Limb (tissue), 2 donors: ENCODE measurements around the gene BEND3.
"Not testable (repeated sequence)": the region's sequence is repeated elsewhere in the genome, so short reads cannot be mapped to it uniquely, and the experiment has no call there.

Source experiments
- DNase-seq, 2 donors: peaks; one replicate each; pipeline ENCODE4 v3.0.0-alpha.2; 2016; ENCODE audit errors: extremely low spot score in 2 of 2

BEND3 gene

DNA sequence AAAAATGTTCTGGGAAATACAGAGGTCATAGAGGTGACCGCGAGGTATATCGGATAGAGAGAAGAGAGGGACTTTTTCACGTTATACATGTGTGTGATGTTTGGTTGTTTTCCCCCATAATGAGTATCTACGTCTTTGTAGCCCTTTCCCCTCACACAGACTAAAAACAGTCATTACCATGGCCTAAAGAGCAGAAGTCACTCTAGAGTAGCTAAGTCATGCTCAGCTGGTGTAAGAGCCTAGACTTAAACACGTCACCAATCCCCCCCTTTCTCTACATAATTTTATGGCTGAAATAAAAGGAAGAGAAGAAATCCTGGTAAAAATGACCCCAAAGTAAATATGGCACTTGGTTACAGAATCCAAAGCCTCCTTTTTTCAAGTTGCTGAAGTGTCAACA, 6.0 kb upstream of the BEND3 start:
- no peak for DNase-seq

DNA sequence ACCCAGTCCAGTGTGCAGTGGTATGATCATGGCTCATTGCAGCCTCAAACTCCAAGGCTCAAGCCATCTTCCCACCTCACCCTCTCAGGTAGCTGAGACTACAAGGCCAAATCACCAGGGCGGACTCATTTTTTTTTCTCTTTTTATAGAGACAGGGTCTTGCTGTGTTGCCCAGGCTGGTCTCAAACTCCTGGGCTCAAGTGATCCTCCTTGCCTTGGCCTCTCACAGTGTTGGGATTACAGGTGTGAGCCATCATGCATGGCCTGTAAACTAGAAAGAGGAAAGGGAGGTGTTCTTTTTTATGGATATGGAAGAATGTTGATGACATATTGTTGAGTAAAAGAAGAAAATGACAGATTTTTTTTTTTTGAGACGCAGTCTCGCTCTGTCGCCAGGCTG, 5.1 kb upstream of the BEND3 start:
- DNase-seq, result no peak

DNA sequence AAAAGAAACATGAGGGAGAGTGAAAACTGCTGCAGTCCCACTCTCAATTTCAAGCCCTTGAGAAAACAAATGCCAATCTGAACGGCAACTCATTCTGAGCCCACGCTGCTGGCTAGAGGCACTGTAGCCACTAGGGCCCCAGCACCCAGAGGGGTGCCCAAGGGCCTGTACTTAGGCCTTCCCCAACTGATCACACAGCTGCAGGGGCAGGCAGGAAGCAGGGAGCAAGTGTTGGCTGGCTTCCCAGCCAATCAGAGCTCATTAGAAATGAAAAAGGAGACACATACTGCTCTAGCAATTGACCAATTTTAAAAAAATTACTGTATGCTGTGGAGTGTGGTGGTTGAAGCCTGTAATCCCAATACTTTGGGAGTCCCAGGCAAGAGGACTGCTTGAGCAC, 3.7 kb upstream of the BEND3 start:
- DNase-seq, result no peak

DNA sequence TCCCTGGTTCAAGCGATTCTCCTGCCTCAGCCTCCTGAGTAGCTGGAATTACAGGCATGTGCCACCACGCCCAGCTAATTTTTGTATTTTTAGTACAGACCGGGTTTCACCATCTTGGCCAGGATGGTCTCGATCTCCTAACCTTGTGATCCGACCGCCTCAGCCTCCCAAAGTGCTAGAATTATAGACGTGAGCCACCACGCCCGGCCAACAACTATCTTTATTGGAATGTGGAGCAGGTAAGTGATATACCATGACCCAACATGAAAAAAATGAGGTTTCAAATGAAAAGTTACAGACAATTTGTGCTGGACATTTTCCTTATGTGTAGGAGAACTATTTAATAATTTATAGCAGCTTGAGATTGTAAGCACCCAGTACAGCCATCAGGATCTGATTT, 3.2 kb upstream of the BEND3 start:
- DNase-seq, result not testable (repeated sequence)

DNA sequence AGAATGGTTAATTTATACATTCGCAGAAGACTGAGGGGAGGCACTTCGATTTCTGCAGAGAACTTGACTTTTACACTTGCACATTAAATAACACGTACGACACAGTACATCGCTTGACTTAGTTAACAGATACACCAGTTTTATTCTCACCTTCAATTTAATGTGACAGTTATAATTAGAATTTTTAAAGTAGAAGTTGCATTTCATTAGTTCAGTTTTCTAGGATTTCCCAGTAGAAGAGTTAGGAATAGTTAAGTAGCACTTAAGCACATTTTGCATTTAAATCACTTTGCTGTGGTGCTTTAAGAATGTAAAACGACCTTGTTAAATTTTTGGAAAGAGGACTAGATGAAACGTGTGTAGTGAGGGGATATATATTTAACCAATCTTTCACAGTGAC, 1.6 kb upstream of the BEND3 start:
- DNase-seq, result no peak

DNA sequence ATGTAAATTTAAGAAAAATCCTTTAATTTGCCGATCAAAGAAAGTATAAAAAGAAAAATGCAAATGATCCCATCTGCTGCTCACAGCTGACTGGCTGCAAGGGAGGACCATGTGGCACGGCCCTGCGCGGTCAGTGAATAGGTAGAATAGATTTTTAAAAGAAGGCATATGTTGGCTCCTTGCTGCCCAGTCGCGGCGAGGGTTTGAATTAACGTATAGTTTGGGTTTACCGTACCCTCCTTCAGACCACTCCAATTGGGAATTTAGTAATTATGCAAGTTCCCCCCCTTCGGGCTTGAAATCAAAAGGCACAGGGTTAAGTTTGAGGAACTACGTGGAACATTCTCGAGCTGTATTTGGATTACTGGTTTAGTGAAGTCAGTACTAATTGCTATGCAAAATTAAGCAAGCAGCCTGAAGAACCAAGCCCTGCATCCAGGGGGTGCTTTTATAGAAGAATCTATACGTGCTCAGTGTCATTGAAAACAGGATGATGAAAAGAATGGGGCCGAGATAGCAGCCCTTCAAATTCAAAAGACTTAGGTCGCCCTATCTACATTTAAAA, 1.1 kb upstream of the BEND3 start:
- DNase-seq, result peak; percentile 27 to 43

DNA sequence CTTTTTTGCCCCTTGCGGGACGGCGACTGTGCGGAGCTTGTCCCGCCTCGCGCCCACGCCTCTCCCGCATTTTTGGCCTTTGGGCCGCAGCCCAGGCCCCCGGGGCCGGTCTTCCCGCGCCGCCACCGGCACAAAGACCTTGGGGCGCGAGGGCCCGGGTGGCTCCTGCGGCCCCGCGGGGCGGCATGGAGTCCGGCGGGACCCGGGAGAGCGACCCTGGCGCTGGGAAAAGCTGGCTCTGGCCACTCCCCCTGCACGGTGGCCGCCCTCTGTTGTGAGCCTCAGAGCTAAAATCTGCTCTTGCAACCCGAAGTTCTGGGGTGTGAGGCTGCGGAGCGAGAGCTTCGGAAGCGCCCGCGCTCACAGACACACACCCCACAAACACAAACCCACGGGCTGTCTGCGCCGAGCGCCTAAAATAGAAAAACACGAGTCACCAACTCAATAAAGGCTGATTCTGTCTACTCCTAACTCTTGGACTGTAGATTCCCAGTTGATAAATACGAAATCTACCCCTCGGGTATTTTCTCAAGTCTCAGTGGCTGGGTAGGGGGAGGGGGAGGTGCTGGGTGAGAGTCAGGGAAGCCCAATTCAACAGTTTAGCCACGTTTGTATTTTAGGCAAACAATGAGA, 496 bp upstream of the BEND3 start:
- peak; percentile 43 to 77 for DNase-seq

DNA sequence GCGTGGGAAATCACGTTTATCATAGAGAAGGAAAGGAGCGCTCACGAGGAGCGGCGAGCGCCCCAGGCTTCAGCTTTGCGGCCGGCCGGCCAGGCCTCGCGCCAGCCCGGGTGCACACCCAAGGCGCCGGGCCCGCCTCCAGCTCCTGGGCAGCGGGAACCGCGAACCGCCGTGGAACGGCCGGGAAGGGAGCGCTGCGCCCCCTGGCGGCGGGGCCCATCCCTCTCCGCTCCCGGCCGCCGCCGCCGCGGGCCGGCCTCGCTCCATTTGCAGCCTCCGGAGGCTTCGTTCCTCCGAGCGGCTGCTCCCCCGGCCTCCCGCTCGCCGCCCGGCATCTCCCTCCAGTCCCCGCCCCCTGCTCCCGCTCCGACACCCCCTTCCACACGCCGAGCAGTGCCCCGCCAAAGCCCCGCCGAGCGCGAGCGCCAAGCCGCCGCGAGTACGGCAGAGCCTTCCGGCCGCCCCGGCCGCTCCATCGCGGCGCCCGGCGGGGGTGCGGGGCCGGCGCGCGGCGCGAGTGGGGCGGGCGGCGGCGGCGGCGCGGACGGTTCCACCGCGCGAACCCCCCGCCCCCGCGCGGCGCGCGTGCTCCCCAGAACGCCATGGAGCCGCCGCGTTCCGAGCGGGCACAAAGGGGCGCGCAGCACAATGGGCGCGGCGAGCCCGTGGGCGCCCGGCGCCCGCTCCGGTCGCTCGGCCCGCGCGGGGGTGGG, 946 bp downstream of the BEND3 start:
- peak; percentile 86 to 91 for DNase-seq

DNA sequence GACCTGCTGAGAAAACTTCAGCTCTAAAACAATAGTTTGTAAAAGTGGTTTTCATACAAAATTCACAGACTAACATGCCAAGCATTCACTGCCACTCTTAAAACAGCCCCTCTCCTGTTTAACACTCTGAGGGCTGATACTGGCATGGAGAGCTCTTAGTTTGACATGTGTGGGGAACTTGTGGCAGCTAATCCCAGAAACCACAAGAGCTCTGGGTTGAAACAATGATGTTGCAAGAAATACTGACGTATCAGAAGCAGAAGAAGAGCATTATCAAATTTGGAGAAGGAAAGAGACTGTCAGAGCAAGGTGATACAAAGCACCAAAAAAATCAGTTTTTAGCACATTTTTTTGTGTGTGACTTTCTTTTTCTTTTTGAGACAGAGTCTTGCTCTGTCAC, 5.1 kb downstream of the BEND3 start:
- DNase-seq, result no peak

DNA sequence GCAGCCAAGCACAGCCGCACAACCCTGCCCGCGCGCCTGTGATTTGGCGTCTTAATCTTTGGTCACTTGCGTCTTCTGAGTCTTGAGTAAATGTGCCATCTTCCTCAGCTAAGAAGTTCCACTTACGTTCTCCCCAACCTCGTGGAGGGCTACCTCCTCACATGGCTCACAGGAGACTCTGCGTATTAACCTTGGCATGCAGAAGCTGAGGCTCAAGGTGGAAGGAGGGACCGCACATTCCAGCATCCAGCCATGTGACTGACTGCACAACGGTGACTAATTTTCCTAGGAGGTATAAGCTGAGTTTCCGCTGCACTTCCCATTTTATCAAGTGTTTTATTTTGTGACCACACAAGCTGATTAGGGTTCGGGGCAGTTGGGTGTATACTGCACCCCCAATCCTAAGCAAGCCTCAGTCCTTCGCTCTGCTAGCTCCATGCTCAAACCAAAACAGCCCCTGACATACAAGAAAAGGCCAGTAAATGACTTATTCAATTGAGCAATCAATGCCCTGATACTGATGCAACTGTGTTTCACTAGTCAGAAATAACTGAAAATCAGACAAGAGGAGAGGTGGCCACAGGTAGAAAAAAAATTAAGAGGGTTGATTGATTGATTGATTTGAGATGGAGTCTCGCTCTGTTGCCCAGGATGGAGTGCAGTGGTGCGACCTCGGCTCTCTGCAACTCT, 7.0 kb downstream of the BEND3 start:
- no peak for DNase-seq

DNA sequence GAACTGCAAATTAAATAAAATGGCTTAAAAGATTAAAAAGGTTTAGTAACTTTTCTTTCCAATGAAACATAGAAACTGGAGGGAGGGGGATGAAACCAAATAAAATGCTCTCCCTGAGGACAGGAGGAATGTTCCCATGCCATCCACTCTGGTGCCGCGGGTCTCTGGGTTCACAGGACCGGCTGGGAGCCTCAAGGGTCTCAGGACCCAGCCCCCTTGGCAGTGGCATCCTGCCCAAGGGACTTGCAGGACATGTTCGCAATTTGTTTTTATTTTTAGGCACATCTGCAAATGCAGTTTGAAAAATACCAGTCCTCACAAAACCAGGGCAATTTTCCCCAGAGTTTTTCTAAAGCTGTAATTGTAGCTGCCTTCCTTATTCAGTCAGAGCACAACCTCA, 7.5 kb downstream of the BEND3 start:
- DNase-seq, result no peak

DNA sequence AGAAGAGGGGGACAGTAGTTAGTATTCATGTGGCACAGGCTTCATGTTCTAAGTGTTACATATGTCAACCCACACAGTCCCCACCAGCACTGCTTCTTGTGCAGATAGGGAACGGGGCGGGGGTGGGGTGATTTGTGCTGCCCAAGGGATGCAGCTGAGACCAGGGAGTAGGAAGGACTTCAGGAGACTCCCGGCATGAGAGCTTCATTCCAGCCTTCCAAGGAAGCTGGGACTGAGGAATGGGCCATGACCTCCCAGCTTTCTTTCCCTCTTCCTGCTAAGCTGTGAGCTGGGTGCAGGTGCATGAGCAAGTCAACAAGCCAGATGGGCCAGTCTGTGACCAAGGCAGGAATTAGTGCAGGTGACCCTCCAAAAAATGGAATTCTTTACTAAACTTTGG, 9.2 kb downstream of the BEND3 start:
- no peak for DNase-seq

DNA sequence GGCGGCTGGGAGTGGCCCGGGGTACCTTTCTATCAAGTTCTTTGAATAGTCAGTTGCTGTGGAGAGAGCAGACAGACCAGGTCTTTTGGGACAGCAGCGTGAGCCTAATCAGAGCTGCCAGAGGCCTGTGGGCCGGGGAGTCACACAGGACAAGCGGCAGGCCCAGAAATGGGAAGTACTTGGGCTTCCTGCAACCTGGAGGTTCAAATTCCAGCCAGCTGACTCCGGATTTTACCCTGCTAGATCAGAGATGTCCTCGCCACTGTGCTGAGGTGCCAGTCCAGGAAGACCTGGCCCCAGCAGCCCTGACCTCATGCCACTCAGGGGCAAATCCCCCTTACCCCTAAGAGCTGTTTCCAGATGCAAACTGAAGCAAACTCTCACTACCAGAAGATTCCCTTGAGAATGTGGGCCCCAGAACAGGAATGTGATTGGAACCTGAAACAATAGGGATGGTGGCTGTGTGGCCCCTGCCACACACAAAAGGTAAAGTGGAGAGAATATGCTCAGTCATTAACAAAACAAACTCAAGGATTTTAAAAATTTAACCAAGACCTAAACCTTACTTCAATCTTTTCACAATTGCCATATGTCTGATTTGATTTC, 9.7 kb downstream of the BEND3 start:
- no peak for DNase-seq

DNA sequence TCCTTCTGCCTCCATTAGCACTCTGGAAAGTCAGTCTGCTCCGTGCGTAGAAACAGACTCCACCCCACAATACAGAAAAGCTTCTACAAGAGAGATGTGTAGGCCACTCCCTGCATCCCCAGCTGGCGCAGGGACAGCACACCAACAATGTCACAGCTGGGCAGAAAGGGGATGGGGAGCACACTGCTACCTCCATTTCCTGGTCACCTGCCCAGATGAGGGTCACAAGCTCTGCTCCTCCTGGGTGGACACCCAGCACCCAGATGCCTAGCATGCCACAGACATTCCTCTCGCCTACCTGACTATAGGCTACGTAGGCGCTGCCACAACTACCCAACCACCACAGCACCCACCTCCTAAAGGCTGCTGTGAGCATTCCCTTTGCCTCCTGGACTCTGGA, 12.2 kb downstream of the BEND3 start:
- no peak for DNase-seq

DNA sequence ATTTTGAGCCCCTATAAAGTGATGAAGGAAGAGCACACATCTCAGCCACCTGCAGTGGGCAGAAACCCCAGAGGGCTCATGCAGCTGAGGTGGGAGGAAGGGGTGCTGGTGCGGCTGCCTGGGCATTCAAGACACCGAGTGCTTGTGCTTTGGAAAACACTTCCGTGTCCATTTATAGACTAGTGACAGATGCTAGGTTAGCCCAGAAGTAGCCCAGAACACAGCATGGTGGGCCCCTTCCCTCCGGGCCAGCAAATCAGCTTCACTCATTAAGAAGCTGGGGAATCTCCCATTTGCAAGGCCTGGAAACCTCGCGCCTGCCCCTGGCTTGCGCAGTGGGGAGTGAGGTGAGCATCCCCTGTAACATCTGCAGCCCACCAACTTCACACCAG, 12.9 kb downstream of the BEND3 start:
- DNase-seq, result no peak

DNA sequence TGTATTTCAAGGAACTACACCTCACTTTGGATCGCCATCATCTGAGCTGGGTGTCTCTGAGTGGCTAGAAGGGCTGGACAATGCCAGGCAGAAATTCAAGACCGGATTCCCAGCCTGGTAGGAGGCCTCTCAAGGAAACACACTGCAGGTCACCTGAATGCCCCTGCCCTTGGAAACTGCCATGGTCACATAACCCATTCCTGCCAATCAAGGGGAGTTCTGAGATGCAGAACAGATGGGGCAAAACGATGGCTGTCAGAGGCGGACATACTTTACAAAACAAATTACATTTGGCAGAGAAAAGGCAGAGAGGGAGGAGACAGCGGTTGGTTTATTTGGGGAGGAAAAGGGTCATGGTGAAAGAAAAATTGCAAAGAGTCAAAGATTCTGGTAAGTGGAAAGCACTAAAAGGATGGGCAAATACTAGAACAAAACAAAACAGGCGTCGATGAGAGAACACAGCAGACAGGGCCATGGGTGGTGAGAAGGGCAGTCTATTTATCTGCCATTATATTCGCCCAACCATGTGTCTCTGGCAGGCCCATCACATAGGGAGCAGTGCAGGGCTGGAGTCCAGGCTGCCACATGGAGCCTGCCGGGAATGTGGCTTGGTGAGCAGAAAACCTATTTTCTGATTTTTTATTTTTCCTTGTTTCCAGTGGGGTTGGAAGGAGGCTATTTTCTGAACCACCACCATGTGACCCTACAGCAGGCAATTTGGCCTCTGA, 13.5 kb downstream of the BEND3 start:
- no peak for DNase-seq

DNA sequence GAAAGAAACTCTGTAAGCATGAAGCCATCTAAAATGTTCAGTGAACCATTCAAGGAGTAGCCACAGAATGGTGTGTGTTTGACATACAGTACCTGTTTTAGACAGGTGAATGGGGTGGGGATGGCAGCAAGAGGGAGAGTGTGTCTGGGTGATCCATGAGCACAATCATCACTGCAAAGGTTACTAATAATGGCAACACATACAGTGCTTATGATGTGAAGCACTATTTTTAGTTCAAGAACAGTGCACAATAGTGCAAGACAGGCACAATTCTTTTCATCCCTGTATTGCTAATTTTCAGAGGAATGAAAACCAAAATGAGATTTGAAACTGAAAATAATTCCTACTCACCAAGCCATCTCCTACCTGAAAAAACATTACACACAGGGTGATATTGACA, 14.1 kb downstream of the BEND3 start:
- DNase-seq, result no peak

DNA sequence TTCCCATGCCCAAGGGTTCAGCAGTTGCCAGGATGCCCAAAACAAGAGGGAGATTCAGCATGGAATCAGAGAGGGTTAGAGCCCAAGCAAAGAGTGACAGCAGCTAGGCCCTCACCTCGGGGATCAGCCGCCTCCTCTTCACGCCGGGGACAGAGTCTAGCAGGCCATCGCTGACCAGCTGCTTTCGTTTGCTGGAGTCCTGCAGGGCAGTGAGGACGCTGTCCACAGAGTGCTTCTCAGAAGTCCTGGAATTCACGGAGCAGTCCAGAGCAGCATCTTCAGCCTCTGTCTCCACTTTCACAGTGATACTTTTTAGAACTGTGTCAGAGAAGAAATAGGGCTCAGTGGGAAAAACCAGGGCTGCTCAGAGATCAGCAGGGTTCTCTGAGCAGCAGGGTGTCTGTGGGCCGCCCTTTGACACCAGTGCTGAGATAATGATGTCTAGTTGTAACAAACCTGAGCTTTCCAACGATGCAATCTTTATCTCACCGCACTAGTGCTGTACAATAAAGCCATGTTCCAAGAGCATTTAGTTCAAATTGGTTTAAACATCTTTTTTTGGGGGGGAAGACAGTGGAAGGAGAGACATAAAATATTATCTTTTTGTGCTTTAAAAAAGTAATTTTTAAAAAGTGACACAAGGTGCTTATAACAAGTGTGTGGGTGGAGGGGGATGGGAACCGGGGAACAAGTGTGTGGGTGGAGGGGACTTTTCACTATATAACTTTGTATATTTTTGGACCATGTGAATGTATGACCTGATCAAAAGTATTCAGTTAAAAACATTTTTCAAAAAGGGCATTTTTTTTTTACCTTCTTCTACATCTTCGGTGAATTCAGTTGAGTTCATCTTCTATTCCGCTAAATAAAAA, 16.6 kb downstream of the BEND3 start:
- DNase-seq, result no peak

DNA sequence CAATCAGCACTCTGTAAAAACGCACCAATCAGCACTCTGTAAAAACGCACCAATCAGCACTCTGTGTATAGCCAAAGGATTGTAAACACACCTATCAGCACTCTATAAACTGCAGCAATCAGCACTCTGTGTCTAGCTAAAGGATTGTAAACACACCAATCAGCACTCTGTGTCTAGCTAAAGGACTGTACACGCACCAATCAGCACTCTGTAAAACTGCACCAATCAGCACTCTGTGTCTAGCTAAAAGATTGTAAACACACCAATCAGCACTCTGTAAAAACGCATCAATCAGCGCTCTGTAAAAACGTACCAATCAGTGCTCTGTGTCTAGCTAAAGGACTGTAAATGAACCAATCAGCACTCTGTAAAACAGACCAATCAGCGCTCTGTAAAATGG, 30.9 kb downstream of the BEND3 start:
- DNase-seq, result not testable (repeated sequence)

DNA sequence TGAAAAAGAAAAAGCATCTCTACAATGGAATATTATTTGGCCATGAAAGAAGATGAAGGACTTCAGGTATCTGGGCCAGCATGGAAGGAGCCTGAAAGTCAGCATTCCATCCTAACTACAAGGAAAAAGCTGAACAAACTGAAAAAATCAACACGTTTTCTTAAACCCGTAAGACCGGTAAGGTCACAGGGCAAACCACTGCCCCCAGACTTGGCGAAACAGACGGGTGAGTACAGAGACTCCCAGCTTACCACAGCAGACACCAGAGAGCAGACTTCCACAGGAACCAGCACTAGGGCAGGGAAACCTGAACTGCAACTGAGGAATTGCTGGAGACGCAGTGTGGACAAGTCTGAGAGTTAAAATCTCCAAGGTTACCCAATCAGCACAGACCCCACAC, 31.4 kb downstream of the BEND3 start:
- no peak for DNase-seq
